ENCODE measurements around the gene RAB7A. TPM values are rescaled to one million over a fixed set of nuclear protein-coding genes. Genes with fewer than 3 reads are reported as not detected.

The RAB7A gene
- total RNA-seq, 1 experiment from 2014 or later = 233 TPM

DNA sequence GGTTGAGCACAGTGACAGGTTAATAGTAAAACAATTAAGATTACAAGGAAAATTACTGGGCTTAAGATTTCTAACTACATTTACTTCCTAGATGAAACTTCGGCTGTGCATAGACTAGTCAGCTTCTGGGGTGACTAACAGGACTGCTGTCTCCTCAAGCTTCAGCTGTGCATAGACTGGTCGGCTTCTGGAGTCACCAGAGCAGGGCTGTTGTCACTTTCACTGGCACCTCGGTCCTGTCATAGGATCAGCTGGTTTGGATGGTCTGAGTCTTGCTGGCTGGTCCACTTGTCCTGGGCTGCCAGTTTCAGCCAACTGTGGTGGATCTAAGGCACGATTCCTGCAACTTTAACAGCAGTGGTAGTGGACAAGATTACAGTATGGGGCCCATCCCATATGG lies 129.6 kb downstream of the RAB7A start (continued):
- TF ChIP-seq JUND (IDR thresholded peaks at IDR 0.05) = no peak
- no peak for TF ChIP-seq SRF (IDR thresholded peaks at IDR 0.05; ENCODE audit: low read depth)
- TF ChIP-seq RAD21 (IDR thresholded peaks at IDR 0.05; ENCODE audit: low read depth) = no peak
- TF ChIP-seq ZFX (IDR thresholded peaks at IDR 0.05) = no peak
- TF ChIP-seq CEBPB (IDR thresholded peaks at IDR 0.05; ENCODE audit: low read depth) = no peak
- no peak for TF ChIP-seq SP1 (IDR thresholded peaks at IDR 0.05; ENCODE audit: low read depth)
- no peak for TF ChIP-seq EGR1 (IDR thresholded peaks at IDR 0.05; ENCODE audit: low read depth)
- TF ChIP-seq, protein P1, sequence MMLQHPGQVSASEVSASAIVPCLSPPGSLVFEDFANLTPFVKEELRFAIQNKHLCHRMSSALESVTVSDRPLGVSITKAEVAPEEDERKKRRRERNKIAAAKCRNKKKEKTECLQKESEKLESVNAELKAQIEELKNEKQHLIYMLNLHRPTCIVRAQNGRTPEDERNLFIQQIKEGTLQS (IDR thresholded peaks at IDR 0.05) = no peak
- no peak for TF ChIP-seq MAX (IDR thresholded peaks at IDR 0.05)

DNA sequence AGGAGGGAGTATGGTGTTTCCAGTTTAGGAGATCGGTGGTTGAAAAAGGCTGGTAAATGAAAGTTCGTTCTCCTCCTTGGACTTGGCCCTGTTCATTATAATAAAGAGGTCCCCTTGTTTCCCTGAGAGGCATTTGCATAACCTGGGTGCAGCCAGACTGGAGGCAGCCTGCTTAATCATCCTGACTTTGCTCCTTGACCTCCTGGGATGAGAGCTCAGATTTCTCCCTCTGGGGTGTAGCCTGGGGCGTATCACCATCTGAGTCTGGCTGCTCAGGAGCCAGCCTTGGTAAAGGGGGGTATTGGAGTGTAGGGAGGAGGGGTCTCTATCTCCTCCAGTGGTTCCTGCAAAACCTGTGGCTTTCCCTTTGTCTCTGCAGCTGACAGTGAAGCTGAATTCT lies 132.2 kb downstream of the RAB7A start:
- H3K4me3 ChIP-seq (replicated peaks in 1 of 2; ENCODE audit: low read depth in 1 of 2, low read length in 2 of 2) = no peak overlapping the region
- H3K9me2 ChIP-seq (ENCODE audit: insufficient read depth) = no peaks in the 10 kb centered on the region
- H3K9ac ChIP-seq (ENCODE audit: low read length) = no peak overlapping the region
- no peaks in the 10 kb centered on the region for H3K27me3 ChIP-seq (ENCODE audit: insufficient read depth, low read length)
- no peak overlapping the region for H3K4me2 ChIP-seq (ENCODE audit: low read length)
- H3K9me3 ChIP-seq (ENCODE audit: control insufficient read depth in 1 of 2, insufficient read depth in 1 of 2, low read depth in 1 of 2, low read length in 2 of 2) = peaks cover 15 to 30% of the 10 kb centered on the region in 2 experiments; a peak in 3 of 4 replicates
- ATAC-seq (no peak), DNase-seq (ENCODE audit: low read depth, low spot score) (no peak)
- ChIA-PET RAD21 (ENCODE audit: low non-redundant PET in 1 of 2, low total read pairs in 2 of 2, uncharacterized antibody in 2 of 2, unreplicated experiment in 2 of 2) (no interaction called here), POLR2A (no interaction called here), CTCF (no interaction called here)
- intact Hi-C loops (cut with micrococcal nuclease) = no loop called here
- no peaks in the 10 kb centered on the region for H3K79me2 ChIP-seq (ENCODE audit: insufficient read depth, low read length)
- H3K36me3 ChIP-seq (ENCODE audit: control insufficient read depth in 1 of 2, insufficient read depth in 2 of 2, low read length in 2 of 2) = no peaks in the 10 kb centered on the region
- BruUV-seq (replicated peaks) = no TSS peak
- TF ChIP-seq RAD21 (IDR thresholded peaks at IDR 0.05; ENCODE audit: low read depth) (no peak), SIN3A (IDR thresholded peaks at IDR 0.05; ENCODE audit: low read depth) (no peak), CBX3 (IDR thresholded peaks at IDR 0.05; ENCODE audit: low read depth) (no peak), ZFX (IDR thresholded peaks at IDR 0.05) (no peak), TCF7L2 (IDR thresholded peaks at IDR 0.05; ENCODE audit: borderline replicate concordance, extremely low read depth, insufficient read depth, insufficient read length) (no peak), SRF (IDR thresholded peaks at IDR 0.05; ENCODE audit: low read depth) (no peak), YY1 (IDR thresholded peaks at IDR 0.05; ENCODE audit: extremely low read depth, insufficient replicate concordance, low read depth, low read length) (no peak), CEBPB (IDR thresholded peaks at IDR 0.05; ENCODE audit: low read depth) (no peak), ELF1 (IDR thresholded peaks at IDR 0.05; ENCODE audit: borderline replicate concordance, low read depth) (no peak), ZNF274 (IDR thresholded peaks at IDR 0.05; ENCODE audit: low read depth, low read length) (no peak), EZH2 (IDR thresholded peaks at IDR 0.05) (no peak), REST (IDR thresholded peaks at IDR 0.05; ENCODE audit: low read depth) (no peak), EGR1 (IDR thresholded peaks at IDR 0.05; ENCODE audit: low read depth) (no peak), FOSL1 (IDR thresholded peaks at IDR 0.05; ENCODE audit: low read depth) (no peak), POLR2A (IDR thresholded peaks at IDR 0.05; ENCODE audit: borderline replicate concordance, extremely low read depth, insufficient read depth, insufficient read length) (no peak)
- TF ChIP-seq, protein P2, sequence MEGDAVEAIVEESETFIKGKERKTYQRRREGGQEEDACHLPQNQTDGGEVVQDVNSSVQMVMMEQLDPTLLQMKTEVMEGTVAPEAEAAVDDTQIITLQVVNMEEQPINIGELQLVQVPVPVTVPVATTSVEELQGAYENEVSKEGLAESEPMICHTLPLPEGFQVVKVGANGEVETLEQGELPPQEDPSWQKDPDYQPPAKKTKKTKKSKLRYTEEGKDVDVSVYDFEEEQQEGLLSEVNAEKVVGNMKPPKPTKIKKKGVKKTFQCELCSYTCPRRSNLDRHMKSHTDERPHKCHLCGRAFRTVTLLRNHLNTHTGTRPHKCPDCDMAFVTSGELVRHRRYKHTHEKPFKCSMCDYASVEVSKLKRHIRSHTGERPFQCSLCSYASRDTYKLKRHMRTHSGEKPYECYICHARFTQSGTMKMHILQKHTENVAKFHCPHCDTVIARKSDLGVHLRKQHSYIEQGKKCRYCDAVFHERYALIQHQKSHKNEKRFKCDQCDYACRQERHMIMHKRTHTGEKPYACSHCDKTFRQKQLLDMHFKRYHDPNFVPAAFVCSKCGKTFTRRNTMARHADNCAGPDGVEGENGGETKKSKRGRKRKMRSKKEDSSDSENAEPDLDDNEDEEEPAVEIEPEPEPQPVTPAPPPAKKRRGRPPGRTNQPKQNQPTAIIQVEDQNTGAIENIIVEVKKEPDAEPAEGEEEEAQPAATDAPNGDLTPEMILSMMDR (IDR thresholded peaks at IDR 0.05 in 2 of 3, conservative IDR thresholded peaks at IDR 0.05 in 1 of 3; ENCODE audit: borderline replicate concordance in 1 of 3, insufficient read depth in 1 of 3, low read depth in 2 of 3, low read length in 2 of 3) = no peak
- TF ChIP-seq, protein P1 (IDR thresholded peaks at IDR 0.05) = no peak
- no peaks in the 10 kb centered on the region for H3K4me1 ChIP-seq (ENCODE audit: control insufficient read depth in 1 of 2, insufficient read depth in 2 of 2, low read length in 2 of 2)
- no peaks in the 10 kb centered on the region for H4K20me1 ChIP-seq (ENCODE audit: insufficient read depth)
- H2AFZ ChIP-seq (ENCODE audit: low read depth, low read length, poor library complexity, severe bottlenecking) = no peak overlapping the region
- no peak overlapping the region for H3K27ac ChIP-seq (ENCODE audit: low read depth, low read length)

Measured in HCT116 (cell line).